Measurements from ENCODE around the gene FADS3. TPM values are rescaled to one million over a fixed set of nuclear protein-coding genes. Genes with fewer than 3 reads are reported as not detected.

FADS3 gene
- total RNA-seq, 4 donors from 2014 or later, result 19.5 to 96.9 (median 31.6) TPM

DNA sequence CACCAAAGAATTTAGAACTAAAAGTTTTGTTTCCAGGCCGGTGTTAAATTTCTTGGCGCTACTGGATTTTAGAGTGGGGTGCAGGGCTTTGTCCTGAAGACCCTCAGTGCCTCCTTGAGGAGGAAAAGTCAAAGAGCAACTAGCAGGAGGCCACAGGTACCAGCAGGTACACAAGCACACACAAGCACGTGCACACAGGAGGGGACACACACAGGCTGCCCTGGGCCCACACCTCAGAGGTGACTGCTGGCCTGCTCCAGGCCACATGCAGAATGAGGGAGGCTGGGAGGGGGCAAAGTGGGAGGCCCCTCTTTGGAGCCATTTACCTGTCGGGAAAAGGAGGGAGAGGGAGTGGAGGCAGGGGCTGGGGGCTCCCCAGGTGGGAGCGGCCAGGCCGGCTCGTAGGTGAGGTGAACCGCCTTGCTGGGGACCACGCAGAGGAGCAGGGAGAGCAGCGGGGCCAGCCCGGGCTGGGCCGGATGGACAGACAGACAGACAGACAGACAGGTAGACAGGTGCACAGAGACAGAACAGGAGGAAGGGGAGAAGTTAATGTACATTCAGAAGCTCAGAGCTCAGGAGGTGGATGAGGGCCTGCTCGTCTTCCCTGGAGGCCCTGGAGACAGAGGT lies 13.8 kb upstream of the FADS3 start:
- intact Hi-C loops (cut with DNase I; ENCODE audit: low total_unique reads) (loop anchor here (2.0 kb wide), 1 partner anchor 38 kb away; no protein-coding TSS in a partner anchor), in situ Hi-C loops (cut with MboI; ENCODE audit: low pct_ligation_motif_present in 1 of 4, low pct_unique_long_range_greater_than_20kb in 1 of 4, low sequenced_read_pairs in 3 of 4) (no loop called here)
- H3K4me1 ChIP-seq, result peaks cover 0 to 2% (median 0%) of the 10 kb centered on the region in 4 donors
- no peaks in the 10 kb centered on the region for H3K9me3 ChIP-seq
- 78 to 87% methylated on average over 5 to 13 of the region's 13 CpGs for WGBS, 2 donors (ENCODE audit: low coverage in 1 of 2)
- DNase-seq, result no peak
- H3K36me3 ChIP-seq, result no peaks in the 10 kb centered on the region
- TF ChIP-seq EP300 (IDR thresholded peaks at IDR 0.05; ENCODE audit: low read depth), result no peak
- no peak overlapping the region for H3K27ac ChIP-seq
- H3K4me3 ChIP-seq, result no peak overlapping the region
- no peaks in the 10 kb centered on the region for H3K27me3 ChIP-seq

DNA sequence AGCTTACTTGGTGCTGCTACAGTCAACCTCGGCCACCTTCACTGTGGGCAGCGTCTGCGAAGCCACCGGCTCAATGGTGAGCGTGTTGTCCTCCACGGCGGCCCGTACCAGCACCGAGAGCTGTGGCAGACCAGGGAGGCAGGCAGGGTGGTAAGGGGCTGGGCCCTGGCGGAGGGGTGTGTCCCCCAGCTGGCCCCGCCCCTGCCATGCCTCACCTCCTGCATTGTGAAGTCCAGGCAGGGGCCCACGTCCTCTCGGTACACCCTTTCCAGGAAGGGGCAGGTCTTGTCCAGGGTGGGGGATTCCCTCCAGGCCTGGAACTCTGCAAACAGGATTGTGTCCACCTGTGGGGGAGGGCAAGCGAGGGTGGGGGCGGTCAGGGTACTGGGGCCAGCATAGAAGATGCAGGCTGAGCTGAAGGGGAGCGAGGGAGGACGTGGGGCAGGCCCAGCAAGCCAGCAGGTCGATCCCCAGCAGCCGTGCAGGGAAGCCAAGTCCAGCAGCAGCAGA lies 13.2 kb upstream of the FADS3 start:
- H3K27ac ChIP-seq, result no peak overlapping the region
- DNase-seq, result no peak
- no peaks in the 10 kb centered on the region for H3K36me3 ChIP-seq
- intact Hi-C loops (cut with DNase I; ENCODE audit: low total_unique reads) (loop anchor here (2.0 kb wide), 1 partner anchor 38 kb away; no protein-coding TSS in a partner anchor), in situ Hi-C loops (cut with MboI; ENCODE audit: low pct_ligation_motif_present in 1 of 4, low pct_unique_long_range_greater_than_20kb in 1 of 4, low sequenced_read_pairs in 3 of 4) (no loop called here)
- no peaks in the 10 kb centered on the region for H3K27me3 ChIP-seq
- 51% methylated on average over 16 of the region's 19 CpGs; no CpG with 5 or more reads in 1 of the 2 donors for WGBS, 2 donors (ENCODE audit: low coverage in 1 of 2)
- H3K4me3 ChIP-seq, result no peak overlapping the region
- no peak for TF ChIP-seq POLR2A (IDR thresholded peaks at IDR 0.05)
- no peak for TF ChIP-seq EP300 (IDR thresholded peaks at IDR 0.05; ENCODE audit: low read depth)
- TF ChIP-seq, protein P1, sequence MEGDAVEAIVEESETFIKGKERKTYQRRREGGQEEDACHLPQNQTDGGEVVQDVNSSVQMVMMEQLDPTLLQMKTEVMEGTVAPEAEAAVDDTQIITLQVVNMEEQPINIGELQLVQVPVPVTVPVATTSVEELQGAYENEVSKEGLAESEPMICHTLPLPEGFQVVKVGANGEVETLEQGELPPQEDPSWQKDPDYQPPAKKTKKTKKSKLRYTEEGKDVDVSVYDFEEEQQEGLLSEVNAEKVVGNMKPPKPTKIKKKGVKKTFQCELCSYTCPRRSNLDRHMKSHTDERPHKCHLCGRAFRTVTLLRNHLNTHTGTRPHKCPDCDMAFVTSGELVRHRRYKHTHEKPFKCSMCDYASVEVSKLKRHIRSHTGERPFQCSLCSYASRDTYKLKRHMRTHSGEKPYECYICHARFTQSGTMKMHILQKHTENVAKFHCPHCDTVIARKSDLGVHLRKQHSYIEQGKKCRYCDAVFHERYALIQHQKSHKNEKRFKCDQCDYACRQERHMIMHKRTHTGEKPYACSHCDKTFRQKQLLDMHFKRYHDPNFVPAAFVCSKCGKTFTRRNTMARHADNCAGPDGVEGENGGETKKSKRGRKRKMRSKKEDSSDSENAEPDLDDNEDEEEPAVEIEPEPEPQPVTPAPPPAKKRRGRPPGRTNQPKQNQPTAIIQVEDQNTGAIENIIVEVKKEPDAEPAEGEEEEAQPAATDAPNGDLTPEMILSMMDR (IDR thresholded peaks at IDR 0.05), result no peak
- TF ChIP-seq POLR2AphosphoS5 (IDR thresholded peaks at IDR 0.05), result no peak
- no peaks in the 10 kb centered on the region for H3K4me1 ChIP-seq
- no peaks in the 10 kb centered on the region for H3K9me3 ChIP-seq

DNA sequence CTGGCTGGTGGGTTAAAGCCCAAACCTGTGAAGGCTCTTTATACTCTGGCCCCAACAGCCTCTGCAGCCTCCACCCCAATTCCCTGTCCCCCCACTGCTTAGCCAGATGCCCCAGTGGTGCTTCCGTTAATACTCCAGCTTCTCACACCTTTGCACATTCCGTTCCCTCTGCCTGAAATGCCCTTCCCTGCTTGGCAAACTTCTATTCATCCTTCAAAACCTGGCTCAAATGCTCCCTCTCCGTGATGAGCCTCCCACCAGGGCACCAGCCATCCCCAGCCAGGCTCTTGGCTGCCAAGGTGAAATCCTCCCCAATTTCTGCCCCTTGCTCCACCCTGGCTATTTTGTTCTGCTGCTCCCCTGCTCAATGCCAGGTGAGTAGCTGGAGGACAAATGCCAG lies 12.5 kb upstream of the FADS3 start:
- Histone ChIP-seq H3K4me3 (no peak overlapping the region), H3K36me3 (no peaks in the 10 kb centered on the region), H3K27me3 (no peaks in the 10 kb centered on the region), H3K9me3 (no peaks in the 10 kb centered on the region), H3K4me1 (peaks cover 0 to 2% (median 0%) of the 10 kb centered on the region in 4 donors), H3K27ac (no peak overlapping the region)
- 90% methylated on average over 3 of the region's 3 CpGs; no CpG with 5 or more reads in 1 of the 2 donors for WGBS, 2 donors (ENCODE audit: low coverage in 1 of 2)
- no peak for DNase-seq
- in situ Hi-C loops (cut with MboI; ENCODE audit: low pct_ligation_motif_present in 1 of 4, low pct_unique_long_range_greater_than_20kb in 1 of 4, low sequenced_read_pairs in 3 of 4), result no loop called here
- TF ChIP-seq EP300 (IDR thresholded peaks at IDR 0.05; ENCODE audit: low read depth) (no peak), POLR2A (IDR thresholded peaks at IDR 0.05) (no peak), POLR2AphosphoS5 (IDR thresholded peaks at IDR 0.05) (no peak)
- TF ChIP-seq, protein P1 (IDR thresholded peaks at IDR 0.05), result no peak
- intact Hi-C loops (cut with DNase I; ENCODE audit: low total_unique reads), result loop anchor here (2.0 kb wide), 1 partner anchor 39 kb away; no protein-coding TSS in a partner anchor

DNA sequence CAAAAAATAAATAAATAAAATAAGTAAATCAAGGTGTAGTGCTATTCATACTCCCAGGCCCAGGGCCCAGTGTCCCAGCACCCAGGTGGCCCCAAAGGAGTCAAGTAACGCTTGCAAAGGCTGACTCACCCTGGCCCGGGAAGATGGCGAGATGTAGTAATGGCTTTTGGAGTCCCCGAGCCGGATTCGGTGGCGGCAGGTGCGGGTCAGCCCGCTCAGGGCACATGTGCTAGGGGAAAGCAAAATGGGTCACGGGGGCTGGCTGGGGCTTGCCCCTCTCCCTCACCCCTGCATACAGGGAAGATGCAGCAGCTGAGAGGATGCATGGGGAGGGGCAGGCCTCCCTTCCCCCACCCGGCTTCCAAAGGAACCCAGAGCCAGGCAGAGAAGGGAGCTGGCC lies 11.0 kb upstream of the FADS3 start:
- Histone ChIP-seq H3K27me3 (no peaks in the 10 kb centered on the region), H3K4me3 (no peak overlapping the region), H3K4me1 (peaks cover 0 to 2% (median 0%) of the 10 kb centered on the region in 4 donors), H3K27ac (no peak overlapping the region), H3K9me3 (no peaks in the 10 kb centered on the region), H3K36me3 (no peaks in the 10 kb centered on the region)
- intact Hi-C loops (cut with DNase I; ENCODE audit: low total_unique reads), result no loop called here
- TF ChIP-seq POLR2A (IDR thresholded peaks at IDR 0.05) (no peak), EP300 (IDR thresholded peaks at IDR 0.05; ENCODE audit: low read depth) (no peak), POLR2AphosphoS5 (IDR thresholded peaks at IDR 0.05) (no peak)
- TF ChIP-seq, protein P1 (IDR thresholded peaks at IDR 0.05), result no peak
- WGBS, 2 donors (ENCODE audit: low coverage in 1 of 2), result 84 to 93% methylated on average over 10 of the region's 11 CpGs
- no peak for DNase-seq
- in situ Hi-C loops (cut with MboI; ENCODE audit: low pct_ligation_motif_present in 1 of 4, low pct_unique_long_range_greater_than_20kb in 1 of 4, low sequenced_read_pairs in 3 of 4), result no loop called here
